ENCODE measurements around the gene SH2D1B. TPM values are rescaled to one million over a fixed set of nuclear protein-coding genes. Genes with fewer than 3 reads are reported as not detected.

SH2D1B gene
- total and polyA plus RNA-seq, 9 of the 15 experiments (the other 6 are each of a cell fraction or from before 2014, with no cell fraction given) = 5.6 to 19.6 (median 9.7) TPM

DNA sequence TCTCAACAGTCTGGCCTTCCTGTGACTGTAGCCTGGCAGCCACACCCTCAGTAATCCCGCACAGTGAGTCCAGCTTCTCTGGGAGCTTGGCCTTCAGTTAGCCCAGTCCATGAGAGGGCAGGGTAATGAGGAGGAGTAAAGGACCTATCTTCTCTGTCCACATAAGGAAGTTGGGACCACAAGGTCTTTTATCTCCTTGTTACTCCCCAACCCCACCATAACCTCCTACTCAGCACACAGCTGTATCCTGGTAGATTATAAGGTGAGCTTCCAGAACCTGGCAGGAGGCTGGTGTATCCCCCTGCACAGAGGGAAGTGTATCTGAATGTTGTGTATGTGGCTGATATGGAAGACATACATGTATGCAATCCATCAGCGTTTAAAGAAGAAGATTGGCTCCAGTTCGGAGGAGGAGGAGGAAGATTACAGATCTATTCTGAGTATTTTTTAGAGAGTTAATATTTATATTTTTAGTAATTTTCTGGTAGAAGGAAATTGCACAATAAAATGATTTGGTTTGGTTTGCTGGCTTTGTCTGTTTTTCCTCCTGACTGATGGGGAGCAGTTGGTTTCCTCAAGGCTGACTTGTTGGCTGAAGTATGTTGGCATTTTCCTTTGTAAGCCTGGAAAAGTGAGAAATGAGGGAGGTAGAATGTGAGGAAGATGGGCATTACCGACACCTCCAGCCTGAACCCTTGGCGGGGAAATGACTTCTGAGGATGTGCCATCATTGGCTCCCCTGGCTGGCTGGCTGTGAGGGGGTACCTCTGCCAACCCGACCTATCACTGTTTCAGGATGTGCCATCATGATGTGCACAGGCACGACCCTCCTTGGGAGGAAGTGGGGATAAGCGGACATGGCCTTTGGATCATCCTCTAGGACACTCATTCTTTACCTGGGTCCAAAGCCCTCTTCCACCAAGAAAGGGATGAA lies 25.4 kb downstream of the SH2D1B start (continued):
- TF ChIP-seq KLF13 (tag; IDR thresholded peaks at IDR 0.05; ENCODE audit: borderline replicate concordance, low read depth) (no peak), RFX1 (IDR thresholded peaks at IDR 0.05) (no peak), YY1 (IDR thresholded peaks at IDR 0.05; ENCODE audit: borderline replicate concordance in 1 of 3, control insufficient read depth in 1 of 3, extremely low read depth in 1 of 3, insufficient read depth in 3 of 3, insufficient read length in 1 of 3, insufficient replicate concordance in 2 of 3, low read depth in 1 of 3, low read length in 2 of 3) (no peak), HMG20A (CRISPR knock-in tag; conservative IDR thresholded peaks at IDR 0.05) (no peak), SETDB1 (IDR thresholded peaks at IDR 0.05; ENCODE audit: low read length) (no peak), CHCHD3 (CRISPR knock-in tag; IDR thresholded peaks at IDR 0.05) (no peak), ZNF707 (CRISPR knock-in tag; conservative IDR thresholded peaks at IDR 0.05) (no peak), ARNT (IDR thresholded peaks at IDR 0.05) (peak; percentile 89 to 99), ZNF324 (CRISPR knock-in tag; IDR thresholded peaks at IDR 0.05) (no peak), HNRNPK (IDR thresholded peaks at IDR 0.05; ENCODE audit: low read depth, low read length, poor library complexity, severe bottlenecking) (no peak), SPI1 (IDR thresholded peaks at IDR 0.05; ENCODE audit: borderline replicate concordance, low read depth, low read length) (peak; percentile 23; the same call in 1 of the 2 replicates), HDAC2 (IDR thresholded peaks at IDR 0.05) (peak; percentile 85; the same call in 1 of the 2 replicates), GTF2E2 (tag; IDR thresholded peaks at IDR 0.05) (no peak), STAT5B (CRISPR knock-in tag; IDR thresholded peaks at IDR 0.05) (no peak), ZNF584 (CRISPR knock-in tag; IDR thresholded peaks at IDR 0.05; ENCODE audit: low read depth) (no peak), XRCC4 (IDR thresholded peaks at IDR 0.05; ENCODE audit: extremely low read depth, insufficient read depth, insufficient read length) (no peak)
- TF ChIP-seq, protein P1, sequence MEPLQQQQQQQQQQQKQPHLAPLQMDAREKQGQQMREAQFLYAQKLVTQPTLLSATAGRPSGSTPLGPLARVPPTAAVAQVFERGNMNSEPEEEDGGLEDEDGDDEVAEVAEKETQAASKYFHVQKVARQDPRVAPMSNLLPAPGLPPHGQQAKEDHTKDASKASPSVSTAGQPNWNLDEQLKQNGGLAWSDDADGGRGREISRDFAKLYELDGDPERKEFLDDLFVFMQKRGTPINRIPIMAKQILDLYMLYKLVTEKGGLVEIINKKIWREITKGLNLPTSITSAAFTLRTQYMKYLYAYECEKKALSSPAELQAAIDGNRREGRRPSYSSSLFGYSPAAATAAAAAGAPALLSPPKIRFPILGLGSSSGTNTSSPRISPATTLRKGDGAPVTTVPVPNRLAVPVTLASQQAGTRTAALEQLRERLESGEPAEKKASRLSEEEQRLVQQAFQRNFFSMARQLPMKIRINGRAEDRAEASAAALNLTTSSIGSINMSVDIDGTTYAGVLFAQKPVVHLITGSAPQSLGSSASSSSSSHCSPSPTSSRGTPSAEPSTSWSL (CRISPR knock-in tag; IDR thresholded peaks at IDR 0.05; ENCODE audit: borderline replicate concordance) = no peak
- TF ChIP-seq, protein P2, sequence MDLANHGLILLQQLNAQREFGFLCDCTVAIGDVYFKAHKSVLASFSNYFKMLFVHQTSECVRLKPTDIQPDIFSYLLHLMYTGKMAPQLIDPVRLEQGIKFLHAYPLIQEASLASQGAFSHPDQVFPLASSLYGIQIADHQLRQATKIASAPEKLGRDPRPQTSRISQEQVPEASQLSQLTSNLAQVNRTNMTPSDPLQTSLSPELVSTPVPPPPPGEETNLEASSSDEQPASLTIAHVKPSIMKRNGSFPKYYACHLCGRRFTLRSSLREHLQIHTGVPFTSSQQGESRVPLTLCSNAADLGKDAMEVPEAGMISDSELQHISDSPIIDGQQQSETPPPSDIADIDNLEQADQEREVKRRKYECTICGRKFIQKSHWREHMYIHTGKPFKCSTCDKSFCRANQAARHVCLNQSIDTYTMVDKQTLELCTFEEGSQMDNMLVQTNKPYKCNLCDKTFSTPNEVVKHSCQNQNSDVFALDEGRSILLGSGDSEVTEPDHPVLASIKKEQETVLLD (IDR thresholded peaks at IDR 0.05) = no peak; the same call in 1 of the 2 replicates
